Gastroesophageal sphincter (tissue), 3 donors: ENCODE data around the gene NDN.

Experiments
- POLR2A ChIP-seq, 2 donors: fragments of 450-650 bp; IDR thresholded peaks; one replicate each; pipeline ENCODE4 v1.6.1; 2017; ENCODE audit warnings: antibody characterized with exemption in 2 of 2, mild to moderate bottlenecking in 2 of 2, moderate library complexity in 1 of 2
- POLR2AphosphoS5 ChIP-seq: sonication (generic); formaldehyde crosslinking; IDR thresholded peaks from one replicate; pipeline ENCODE4 v1.6.1; 2017; ENCODE audit warnings: antibody characterized with exemption
- TF ChIP-seq, protein P1 (sequence below), 4 experiments: fragments of 200-600 bp in 2 of 4; fragments of 450-650 bp in 2 of 4; sonication (generic) in 1 of 4; IDR thresholded peaks; one replicate each; pipeline ENCODE4 v1.5.1; 2017 to 2019; ENCODE audit warnings: antibody characterized with exemption in 4 of 4, mild to moderate bottlenecking in 2 of 4, moderate library complexity in 2 of 4

DNA sequence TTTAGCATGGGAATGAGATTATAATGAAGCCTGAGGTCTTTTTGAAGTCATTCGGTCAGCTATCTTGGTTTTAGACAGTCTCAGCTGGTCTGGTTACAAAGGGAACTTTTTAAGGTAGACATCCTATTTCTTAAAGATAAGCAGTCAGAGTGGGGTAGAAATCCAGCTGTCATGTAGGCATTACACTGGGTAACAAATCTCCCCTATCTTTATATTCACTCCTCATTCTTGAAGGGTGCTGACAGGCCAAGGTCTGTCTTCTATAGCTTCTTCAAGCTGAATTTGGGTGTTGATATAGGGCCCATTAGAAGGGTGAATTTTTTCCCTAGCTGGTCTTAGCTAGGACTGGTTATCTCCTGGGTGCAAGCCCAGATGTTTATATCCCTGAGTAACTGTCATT lies 21.2 kb upstream of the NDN start:
- TF ChIP-seq, protein P1, sequence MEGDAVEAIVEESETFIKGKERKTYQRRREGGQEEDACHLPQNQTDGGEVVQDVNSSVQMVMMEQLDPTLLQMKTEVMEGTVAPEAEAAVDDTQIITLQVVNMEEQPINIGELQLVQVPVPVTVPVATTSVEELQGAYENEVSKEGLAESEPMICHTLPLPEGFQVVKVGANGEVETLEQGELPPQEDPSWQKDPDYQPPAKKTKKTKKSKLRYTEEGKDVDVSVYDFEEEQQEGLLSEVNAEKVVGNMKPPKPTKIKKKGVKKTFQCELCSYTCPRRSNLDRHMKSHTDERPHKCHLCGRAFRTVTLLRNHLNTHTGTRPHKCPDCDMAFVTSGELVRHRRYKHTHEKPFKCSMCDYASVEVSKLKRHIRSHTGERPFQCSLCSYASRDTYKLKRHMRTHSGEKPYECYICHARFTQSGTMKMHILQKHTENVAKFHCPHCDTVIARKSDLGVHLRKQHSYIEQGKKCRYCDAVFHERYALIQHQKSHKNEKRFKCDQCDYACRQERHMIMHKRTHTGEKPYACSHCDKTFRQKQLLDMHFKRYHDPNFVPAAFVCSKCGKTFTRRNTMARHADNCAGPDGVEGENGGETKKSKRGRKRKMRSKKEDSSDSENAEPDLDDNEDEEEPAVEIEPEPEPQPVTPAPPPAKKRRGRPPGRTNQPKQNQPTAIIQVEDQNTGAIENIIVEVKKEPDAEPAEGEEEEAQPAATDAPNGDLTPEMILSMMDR (IDR thresholded peaks at IDR 0.05) = no peak
- no peak for TF ChIP-seq POLR2A (IDR thresholded peaks at IDR 0.05)
- TF ChIP-seq POLR2AphosphoS5 = no peak
